Common myeloid progenitor, CD34-positive (primary cell): ENCODE measurements around the gene PORCN.

Source experiments
- CTCF ChIA-PET: fragments of 350-600 bp; sonication (Branson Sonifier 250); formaldehyde crosslinking; loops from one replicate; lab custom pipeline; 2021; ENCODE audit warnings: antibody characterized with exemption; lab: Charles Lee
- POLR2A ChIA-PET: fragments of 350-600 bp; sonication (Branson Sonifier 250); formaldehyde crosslinking; loops from one replicate; lab custom pipeline; 2021; ENCODE audit warnings: antibody characterized with exemption; lab: Charles Lee
- DNase-seq, 3 donors: peaks; one replicate each; pipeline versions ENCODE4 v3.0.0 to v3.0.0-alpha.2; 2013
- H3K27ac ChIP-seq, 2 experiments: 1 replicate in 1 of 2; 2 replicates in 1 of 2; pipeline ENCODE4 v1.7.0; 2013; ENCODE audit warnings: inconsistent platforms in 2 of 2, low read length in 2 of 2, mild to moderate bottlenecking in 2 of 2, low read depth in 1 of 2, moderate library complexity in 1 of 2; ENCODE audit not compliant: severe bottlenecking in 2 of 2, insufficient read depth in 1 of 2, poor library complexity in 1 of 2
- H3K27me3 ChIP-seq, 5 experiments: replicated peaks in 2 of 5; 1 replicate in 3 of 5; 2 replicates in 2 of 5; pipeline versions ENCODE4 v1.6.1 to v1.7.0; 2013; ENCODE audit warnings: low read length in 4 of 5, mild to moderate bottlenecking in 2 of 5, moderate library complexity in 2 of 5, inconsistent platforms in 1 of 5; ENCODE audit not compliant: insufficient read depth in 5 of 5, control insufficient read depth in 4 of 5
- H3K36me3 ChIP-seq, 4 experiments: 1 replicate in 2 of 4; 2 replicates in 2 of 4; pipeline versions ENCODE4 v1.6.1 to v1.7.0; 2013; ENCODE audit warnings: low read length in 3 of 4, control low read depth in 1 of 4, mild to moderate bottlenecking in 1 of 4; ENCODE audit not compliant: control insufficient read depth in 4 of 4, insufficient read depth in 4 of 4
- H3K4me1 ChIP-seq, 4 experiments: 1 replicate in 3 of 4; 2 replicates in 1 of 4; pipeline versions ENCODE4 v1.6.1 to v1.7.1; 2013; ENCODE audit warnings: low read length in 3 of 4, mild to moderate bottlenecking in 3 of 4, control low read depth in 1 of 4, inconsistent platforms in 1 of 4, moderate library complexity in 1 of 4; ENCODE audit not compliant: control insufficient read depth in 4 of 4, insufficient read depth in 4 of 4; ENCODE audit errors: control extremely low read depth in 1 of 4
- H3K4me3 ChIP-seq, 7 experiments: 1 replicate in 4 of 7; 2 replicates in 3 of 7; pipeline versions ENCODE4 v1.5.1 to v1.7.0; 2013; ENCODE audit warnings: mild to moderate bottlenecking in 7 of 7, low read length in 6 of 7, moderate library complexity in 6 of 7, inconsistent platforms in 2 of 7, low read depth in 2 of 7, control low read depth in 1 of 7; ENCODE audit not compliant: insufficient read depth in 4 of 7, control insufficient read depth in 1 of 7; ENCODE audit errors: extremely low read depth in 1 of 7
- H3K9me3 ChIP-seq, 5 experiments: 1 replicate in 4 of 5; 2 replicates in 1 of 5; pipeline versions ENCODE4 v1.6.1 to v1.7.1; 2013; ENCODE audit warnings: low read length in 4 of 5, mild to moderate bottlenecking in 2 of 5, inconsistent platforms in 1 of 5, low read depth in 1 of 5, moderate library complexity in 1 of 5; ENCODE audit not compliant: control insufficient read depth in 4 of 5, insufficient read depth in 2 of 5; ENCODE audit errors: control extremely low read depth in 1 of 5
- WGBS: methylation state at CpG from one replicate; pipeline ENCODE4 v1.1.5; 2013; ENCODE audit not compliant: insufficient coverage; 5-methylcytosine and 5-hydroxymethylcytosine counted together

Gene PORCN

DNA sequence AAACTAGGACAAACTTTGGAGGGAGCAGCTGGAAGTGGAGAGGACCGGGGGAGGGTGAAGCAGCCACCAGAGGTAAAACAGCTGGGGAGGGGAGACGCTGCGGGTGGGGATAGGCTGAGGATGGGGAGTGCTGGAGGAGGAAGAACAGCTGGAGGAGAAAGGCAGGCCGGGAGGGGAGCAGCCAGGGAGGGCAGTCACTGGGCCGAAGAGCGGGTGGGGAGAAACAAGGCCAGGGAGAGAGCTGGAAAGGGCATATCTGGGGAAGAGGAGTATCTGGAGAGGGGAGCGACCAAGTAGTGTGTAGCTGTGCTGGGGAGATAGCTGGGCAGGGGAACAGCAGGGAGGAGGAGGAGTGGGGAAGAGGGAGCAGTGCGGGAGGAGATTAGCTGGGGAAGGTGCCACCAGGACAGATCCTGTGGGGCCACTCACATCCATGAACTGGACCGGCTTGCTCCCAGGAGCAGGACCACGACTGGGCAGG is 41.5 kb upstream of the PORCN start:
- ChIA-PET POLR2A (no interaction called here), CTCF (interaction anchor here (1.4 kb wide), 1 partner anchor 8 kb away, joined by 3 read pairs; no protein-coding TSS in a partner anchor)
- Histone ChIP-seq H3K4me1 (peaks cover 0 to 20% (median 12%) of the 10 kb centered on the region in 4 experiments), H3K27me3 (no peaks in the 10 kb centered on the region), H3K4me3 (peak overlapping the region in 3 of 7 experiments; percentile 76 to 87 (median 86)), H3K36me3 (peaks cover 0 to 16% (median 9%) of the 10 kb centered on the region in 4 experiments), H3K9me3 (no peaks in the 10 kb centered on the region), H3K27ac (no peak overlapping the region)
- 79% methylated on average over 8 of the region's 10 CpGs for WGBS
- no peak for DNase-seq

DNA sequence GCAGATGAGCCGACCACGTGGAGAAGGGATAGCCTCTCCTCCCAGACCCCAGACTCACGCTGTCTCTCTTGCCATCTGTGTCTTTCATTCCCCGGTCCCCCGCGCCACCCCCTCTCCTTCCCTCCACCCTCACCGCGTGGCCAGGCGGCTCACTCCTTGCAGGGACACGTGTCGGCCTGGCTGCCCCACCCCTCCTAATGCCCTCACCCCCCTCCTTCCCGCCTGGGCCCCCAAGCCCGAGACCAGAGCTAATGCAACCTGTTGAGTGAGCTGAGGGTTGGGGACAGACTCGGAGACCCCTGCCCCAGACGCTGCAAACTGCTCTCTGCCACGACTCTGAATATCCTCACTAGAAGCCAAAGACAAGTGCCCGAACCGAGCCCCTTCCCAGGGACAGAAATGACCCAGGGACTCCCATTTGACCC is 40.5 kb upstream of the PORCN start:
- 35% methylated on average over 8 of the region's 18 CpGs for WGBS
- H3K4me1 ChIP-seq = peaks cover 0 to 20% (median 12%) of the 10 kb centered on the region in 4 experiments
- ChIA-PET POLR2A (no interaction called here), CTCF (no interaction called here)
- peak overlapping the region; percentile 43 to 87 (median 76) for H3K4me3 ChIP-seq
- peak in 2 of 3 donors; percentile 28 to 33 for DNase-seq
- peaks cover 0 to 11% (median 4%) of the 10 kb centered on the region in 4 experiments for H3K36me3 ChIP-seq
- no peaks in the 10 kb centered on the region for H3K27me3 ChIP-seq
- peak overlapping the region in 1 of 2 experiments; percentile 80 for H3K27ac ChIP-seq
- no peaks in the 10 kb centered on the region for H3K9me3 ChIP-seq

DNA sequence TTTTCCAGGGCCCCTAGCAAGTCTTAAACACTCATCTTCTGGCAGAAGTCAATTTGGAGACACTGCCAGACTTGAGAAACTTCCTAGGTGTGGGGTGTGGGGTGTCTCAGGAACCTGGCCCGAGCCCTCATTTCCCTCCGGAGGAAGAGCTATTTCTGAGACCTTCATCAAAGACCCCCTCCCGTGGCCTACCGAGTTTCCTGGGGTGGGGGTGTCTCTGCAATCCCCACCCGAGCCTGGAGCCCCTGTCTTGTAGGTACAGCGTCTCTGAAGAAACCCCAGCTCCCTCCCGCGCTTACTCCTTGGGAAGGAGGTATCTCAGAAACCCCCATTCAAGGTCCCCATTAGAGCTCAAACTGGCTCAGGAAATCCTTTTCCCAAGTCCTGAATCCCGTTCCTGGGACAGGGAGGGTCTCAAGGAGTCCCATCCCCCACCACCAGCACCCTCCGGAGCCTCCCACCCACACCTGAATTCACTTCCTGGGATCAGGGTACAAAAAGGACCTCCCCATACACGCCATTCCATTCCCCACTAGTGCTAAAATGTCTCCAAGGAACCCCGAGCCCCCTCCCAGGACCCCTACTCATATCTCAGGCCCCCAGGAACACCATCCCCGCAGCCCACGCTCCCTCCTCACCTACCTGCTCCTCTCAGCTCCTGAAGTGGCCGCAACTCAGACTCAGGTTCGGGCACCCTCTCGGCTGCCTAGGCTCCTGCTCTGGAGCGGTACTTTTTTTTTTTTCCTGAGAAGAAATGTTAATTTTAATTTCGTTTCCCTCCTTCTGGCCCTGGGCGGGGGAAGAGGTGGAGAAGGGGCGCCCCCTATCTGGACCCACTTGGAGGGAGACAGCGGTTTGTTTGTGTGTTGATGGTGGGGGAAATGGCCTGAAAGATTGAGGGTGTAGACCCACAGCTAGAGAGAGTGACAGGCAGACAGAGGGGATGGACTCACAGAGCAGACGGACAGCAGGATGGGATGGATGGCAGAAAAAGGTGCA is 39.8 kb upstream of the PORCN start:
- CTCF ChIA-PET = interaction anchor here (0.7 kb wide), 1 partner anchor 62 kb away, joined by 3 read pairs; no protein-coding TSS in a partner anchor
- POLR2A ChIA-PET = interaction anchor here (0.7 kb wide), 1 partner anchor 10 kb away, joined by 3 read pairs; no protein-coding TSS in a partner anchor
- H3K27me3 ChIP-seq = no peaks in the 10 kb centered on the region
- 16% methylated on average over 17 of the region's 23 CpGs for WGBS
- DNase-seq = peak; percentile 40 to 45 (median 43)
- peak overlapping the region in 1 of 2 experiments; percentile 80 for H3K27ac ChIP-seq
- H3K4me3 ChIP-seq = peak overlapping the region; percentile 43 to 87 (median 76)
- no peaks in the 10 kb centered on the region for H3K9me3 ChIP-seq
- H3K4me1 ChIP-seq = peaks cover 0 to 20% (median 13%) of the 10 kb centered on the region in 4 experiments
- peaks cover 0 to 11% (median 4%) of the 10 kb centered on the region in 4 experiments for H3K36me3 ChIP-seq

- Histone ChIP-seq H3K27ac (peak within 1 kb of the TSS in 1 of 2 experiments; percentile 80), H3K4me3 (peak within 1 kb of the TSS; percentile 43 to 87 (median 76)), H3K4me1 (peaks cover 0 to 31% (median 19%) of the 10 kb centered on the region in 4 experiments), H3K9me3 (no peaks in the 10 kb centered on the region), H3K27me3 (no peaks in the 10 kb centered on the region), H3K36me3 (peaks cover 0 to 11% (median 3%) of the 10 kb centered on the region in 4 experiments)
- 81% methylated on average over 13 of the region's 18 CpGs for WGBS
- CTCF ChIA-PET = no interaction called here
- POLR2A ChIA-PET = no interaction called here
- no peak for DNase-seq
Observed at GRCh38 chrX:48470110-48470832, 38.5 kb upstream of the PORCN start, which contains the start of gene SLC38A5. TSS of gene SLC38A5 (minus strand) at chrX:48470260. CDS start at chrX:48467924, 2,336 bp downstream.

DNA sequence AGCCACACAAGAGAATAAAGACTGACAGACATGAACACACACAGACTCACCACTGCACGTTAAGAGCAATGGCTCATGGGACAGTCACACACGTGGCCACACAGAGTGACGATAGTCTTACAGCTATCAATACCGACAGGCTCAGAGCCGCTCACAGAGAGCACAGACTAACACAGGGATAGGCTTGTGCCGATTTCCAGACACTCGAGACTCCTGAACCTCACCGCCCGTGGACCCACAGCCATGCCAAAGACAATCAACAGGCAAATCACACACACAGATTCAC is 38.0 kb upstream of the PORCN start:
- ChIA-PET POLR2A (no interaction called here), CTCF (no interaction called here)
- no peak overlapping the region for H3K4me3 ChIP-seq
- no peaks in the 10 kb centered on the region for H3K9me3 ChIP-seq
- H3K27me3 ChIP-seq = no peaks in the 10 kb centered on the region
- WGBS = 90% methylated on average over 9 of the region's 9 CpGs
- H3K4me1 ChIP-seq = peaks cover 0 to 30% (median 19%) of the 10 kb centered on the region in 4 experiments
- DNase-seq = no peak
- peaks cover 0 to 6% (median under 1%) of the 10 kb centered on the region in 4 experiments for H3K36me3 ChIP-seq
- no peak overlapping the region for H3K27ac ChIP-seq

DNA sequence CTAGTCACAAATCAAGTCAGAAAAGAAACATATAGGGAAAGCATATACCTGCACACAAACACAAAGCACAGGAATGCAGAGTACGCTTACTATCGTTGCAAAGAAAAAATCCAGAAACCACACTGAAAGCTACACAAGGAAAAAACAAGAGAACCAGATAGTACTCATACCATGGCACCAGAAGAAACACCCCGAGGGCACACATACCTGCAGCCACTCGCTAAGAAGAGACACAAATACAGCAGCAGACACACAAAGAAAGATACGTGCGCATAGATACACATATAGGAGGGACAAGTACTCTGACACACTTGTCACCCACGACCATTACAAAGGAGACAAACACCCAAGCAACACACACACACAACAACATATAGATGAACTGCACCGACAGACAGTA is 37.3 kb upstream of the PORCN start:
- CTCF ChIA-PET = interaction anchor here (0.7 kb wide), 1 partner anchor 39 kb away, joined by 3 read pairs; no protein-coding TSS in a partner anchor
- WGBS = 86% methylated on average over 2 of the region's 8 CpGs
- no peak for DNase-seq
- POLR2A ChIA-PET = no interaction called here
- peaks cover 0 to 4% (median 0%) of the 10 kb centered on the region in 4 experiments for H3K36me3 ChIP-seq
- H3K4me3 ChIP-seq = no peak overlapping the region
- peaks cover 0 to 29% (median 19%) of the 10 kb centered on the region in 4 experiments for H3K4me1 ChIP-seq
- no peak overlapping the region for H3K27ac ChIP-seq
- H3K9me3 ChIP-seq = no peaks in the 10 kb centered on the region
- H3K27me3 ChIP-seq = no peaks in the 10 kb centered on the region
